ENCODE results near the gene PON3.

Gene PON3

DNA sequence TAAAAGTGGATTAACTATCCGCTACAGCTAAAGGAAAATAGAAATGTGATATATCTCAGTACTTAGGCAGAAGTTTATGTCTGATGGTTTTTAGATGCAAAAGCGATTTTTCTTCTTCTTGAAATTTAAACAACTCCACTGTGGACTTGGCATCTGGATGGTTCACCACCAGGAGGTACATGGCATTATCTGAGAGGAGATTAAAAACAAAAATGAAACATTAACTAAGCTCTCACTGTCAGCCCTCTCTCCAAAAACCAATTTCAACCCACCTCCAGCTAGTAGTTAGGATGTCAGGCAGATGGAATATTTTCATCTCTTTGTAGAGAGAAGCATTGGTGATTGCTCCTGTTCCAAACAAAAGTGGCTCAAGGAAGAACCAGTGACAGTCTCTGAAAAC is 84.8 kb downstream of the PON3 start:
- no peak for DNase-seq (ENCODE audit: extremely low read depth in 1 of 2, low read depth in 1 of 2)

- no peak for DNase-seq (ENCODE audit: extremely low read depth in 1 of 2, low read depth in 1 of 2)
Observed at GRCh38 chr7:95309951-95310350, 86.2 kb downstream of the PON3 start.
